Stomach smooth muscle (tissue), 2 donors: ENCODE results near the gene NT5C1B.
"Not testable (repeated sequence)": the region's sequence is repeated elsewhere in the genome, so short reads cannot be mapped to it uniquely, and the experiment has no call there.

ENCODE experiments used
- H3K27ac ChIP-seq: one replicate; pipeline ENCODE4 v1.7.0; 2013; ENCODE audit warnings: mild to moderate bottlenecking, low read length, inconsistent platforms
- H3K27me3 ChIP-seq, 2 donors: one replicate each; pipeline ENCODE4 v1.7.0; 2013; ENCODE audit warnings: low read length in 2 of 2; ENCODE audit not compliant: insufficient read depth in 2 of 2, control insufficient read depth in 1 of 2
- H3K36me3 ChIP-seq, 2 donors: one replicate each; pipeline ENCODE4 v1.7.0; 2013; ENCODE audit warnings: low read length in 2 of 2; ENCODE audit not compliant: control insufficient read depth in 2 of 2, insufficient read depth in 2 of 2
- H3K4me1 ChIP-seq: one replicate; pipeline ENCODE4 v1.7.0; 2013; ENCODE audit warnings: low read length; ENCODE audit not compliant: control insufficient read depth, insufficient read depth
- H3K4me3 ChIP-seq, 2 donors: one replicate each; pipeline ENCODE4 v1.7.0; 2013; ENCODE audit warnings: low read length in 2 of 2
- H3K9ac ChIP-seq, 2 donors: one replicate each; pipeline ENCODE4 v1.7.0; 2013; ENCODE audit warnings: low read length in 2 of 2, mild to moderate bottlenecking in 1 of 2
- H3K9me3 ChIP-seq, 2 donors: one replicate each; pipeline ENCODE4 v1.7.0; 2013; ENCODE audit warnings: low read length in 2 of 2; ENCODE audit not compliant: control insufficient read depth in 2 of 2
- donor health status: healthy.
- donor health status: Pancreatic carcinoma.

Gene NT5C1B

DNA sequence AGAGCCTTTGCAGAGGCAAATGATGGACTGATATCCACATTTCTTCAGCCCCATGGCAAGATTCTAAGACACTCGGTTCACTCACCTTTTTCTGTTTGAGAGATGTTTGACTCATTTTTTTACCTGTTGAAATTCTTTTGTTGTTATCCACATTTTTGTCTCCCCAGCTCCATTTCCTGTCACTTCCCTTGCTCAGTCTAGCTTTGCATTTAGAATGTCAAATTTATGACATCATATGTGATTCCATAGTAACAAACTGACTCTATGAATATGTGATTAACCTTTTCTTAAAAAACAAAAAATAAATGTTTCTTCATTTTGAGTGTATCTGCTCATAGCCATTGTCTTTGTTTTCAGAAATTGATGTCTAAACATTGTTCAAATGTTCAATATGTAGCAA is at the start of gene NT5C1B:
Gene NT5C1B (minus strand): TSS at position 216 of the 400 bp plus-strand sequence. CDS start 101 bp downstream, at position 115.
- no peaks in the 10 kb centered on the region for H3K4me1 ChIP-seq
- no peak within 1 kb of the TSS for H3K9ac ChIP-seq
- H3K9me3 ChIP-seq, result peaks cover 0 to 3% of the 10 kb centered on the region in 2 donors
- H3K36me3 ChIP-seq, result no peaks in the 10 kb centered on the region
- H3K4me3 ChIP-seq, result no peak within 1 kb of the TSS
- no peak within 1 kb of the TSS for H3K27ac ChIP-seq
- H3K27me3 ChIP-seq, result no peaks in the 10 kb centered on the region

DNA sequence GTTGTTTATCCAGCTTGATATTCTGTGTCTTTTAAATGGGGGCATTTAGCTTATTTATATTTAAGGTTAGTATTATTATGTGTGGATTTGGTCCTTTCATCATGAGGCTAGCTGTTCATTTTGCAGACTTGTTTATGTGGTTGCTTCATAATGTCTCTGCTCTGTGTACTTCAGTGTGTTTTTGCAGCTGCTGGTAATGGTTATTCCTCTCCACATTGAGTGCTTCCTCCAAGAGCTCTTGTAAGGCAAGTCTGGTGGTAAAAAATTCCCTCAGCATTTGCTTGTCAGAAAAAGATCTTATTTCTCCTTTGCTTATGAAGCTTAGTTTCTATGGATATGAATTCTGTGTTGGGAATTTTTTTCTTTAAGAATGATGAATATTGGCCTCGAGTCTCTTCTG is 47.8 kb upstream of the NT5C1B start:
- Histone ChIP-seq H3K9me3 (peaks cover 4 to 5% of the 10 kb centered on the region in 2 donors), H3K4me1 (no peaks in the 10 kb centered on the region), H3K36me3 (no peaks in the 10 kb centered on the region), H3K4me3 (no peak overlapping the region), H3K27me3 (no peaks in the 10 kb centered on the region), H3K27ac (no peak overlapping the region), H3K9ac (no peak overlapping the region)

DNA sequence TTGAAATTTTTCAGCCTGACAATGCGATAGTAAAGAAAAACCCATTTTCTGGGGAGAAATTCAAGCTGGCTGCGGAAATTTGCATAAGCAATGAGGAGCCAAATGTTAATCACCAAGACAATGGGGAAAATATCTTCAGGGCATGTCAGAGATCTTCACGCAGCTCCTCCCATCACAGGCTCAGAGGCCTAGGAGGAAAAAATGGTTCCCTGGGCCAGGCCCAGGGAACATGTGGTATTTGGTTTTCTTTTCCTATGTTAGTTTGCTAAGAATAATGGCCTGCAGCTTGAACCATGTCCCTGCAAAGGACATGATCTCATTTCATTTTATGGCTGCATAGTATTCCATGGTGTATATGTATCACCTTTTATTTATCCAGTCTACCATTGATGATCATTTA is 43.3 kb upstream of the NT5C1B start:
- H3K27ac ChIP-seq, H3K27me3 ChIP-seq, H3K9me3 ChIP-seq, H3K9ac ChIP-seq, H3K4me3 ChIP-seq, H3K36me3 ChIP-seq, H3K4me1 ChIP-seq: not testable (repeated sequence)

DNA sequence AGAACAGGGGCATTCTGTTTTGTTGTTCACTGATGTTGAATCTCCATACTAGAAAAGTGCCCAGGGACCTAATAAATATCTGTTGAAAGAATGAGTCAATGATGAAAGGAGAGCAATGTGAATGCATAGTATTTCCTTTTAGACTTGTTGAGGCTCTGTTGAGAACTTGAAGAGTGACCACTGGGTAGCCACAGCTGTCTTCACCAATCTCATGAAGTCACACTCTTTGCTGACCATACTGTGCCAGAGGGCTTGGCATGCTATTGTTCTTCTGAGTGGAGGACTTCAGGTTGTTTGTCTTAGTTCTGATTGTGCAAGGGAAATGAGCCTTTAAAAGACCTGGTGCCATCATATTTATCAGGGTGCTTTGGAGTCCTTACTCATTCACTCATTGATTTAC is 41.6 kb upstream of the NT5C1B start:
- Histone ChIP-seq H3K27ac (no peak overlapping the region), H3K36me3 (no peaks in the 10 kb centered on the region), H3K4me3 (no peak overlapping the region), H3K9ac (no peak overlapping the region), H3K4me1 (no peaks in the 10 kb centered on the region), H3K9me3 (no peaks in the 10 kb centered on the region), H3K27me3 (no peaks in the 10 kb centered on the region)

DNA sequence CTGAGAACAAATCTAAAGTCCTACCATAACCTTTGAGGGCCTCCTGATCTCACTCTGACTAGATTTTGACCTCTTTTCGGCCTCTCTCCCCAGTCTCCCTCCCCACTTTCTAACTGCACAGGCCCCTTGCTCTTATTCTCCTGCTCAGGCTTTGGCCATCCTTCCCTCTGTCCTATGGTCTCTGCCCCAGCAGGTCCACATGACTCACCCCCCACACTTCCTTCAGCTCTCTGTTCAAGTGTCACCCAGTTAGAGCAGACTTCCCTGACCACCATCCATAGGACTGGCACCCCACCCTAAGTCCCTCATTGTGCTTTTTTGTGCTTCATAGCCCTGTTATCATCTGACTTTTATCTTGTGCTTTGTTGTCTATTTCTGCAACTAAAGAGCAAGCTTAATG is 41.2 kb upstream of the NT5C1B start:
- Histone ChIP-seq H3K4me1 (no peaks in the 10 kb centered on the region), H3K27ac (no peak overlapping the region), H3K4me3 (no peak overlapping the region), H3K9me3 (no peaks in the 10 kb centered on the region), H3K9ac (no peak overlapping the region), H3K27me3 (no peaks in the 10 kb centered on the region), H3K36me3 (no peaks in the 10 kb centered on the region)

DNA sequence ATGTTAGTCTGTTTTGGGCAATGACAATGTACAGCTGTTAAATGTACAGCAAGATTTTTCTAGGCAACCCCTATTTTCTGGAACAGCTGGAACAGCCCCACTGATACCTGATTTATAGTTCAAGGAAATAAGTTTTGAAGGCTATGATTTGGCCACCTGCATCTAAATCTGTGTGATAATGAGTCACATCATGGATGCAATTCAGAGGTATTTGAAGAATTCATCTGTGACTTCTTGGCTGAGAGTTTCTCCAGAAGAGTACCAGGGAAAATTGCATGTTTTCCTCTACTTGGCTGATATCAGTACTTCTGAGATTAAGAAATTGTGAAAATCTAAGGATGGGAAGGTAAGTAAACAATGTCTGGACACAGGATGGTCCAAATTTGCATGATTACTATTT is 40.7 kb upstream of the NT5C1B start:
- H3K9me3 ChIP-seq, result no peaks in the 10 kb centered on the region
- H3K4me3 ChIP-seq, result no peak overlapping the region
- no peaks in the 10 kb centered on the region for H3K4me1 ChIP-seq
- no peaks in the 10 kb centered on the region for H3K36me3 ChIP-seq
- H3K9ac ChIP-seq, result no peak overlapping the region
- no peaks in the 10 kb centered on the region for H3K27me3 ChIP-seq
- no peak overlapping the region for H3K27ac ChIP-seq

DNA sequence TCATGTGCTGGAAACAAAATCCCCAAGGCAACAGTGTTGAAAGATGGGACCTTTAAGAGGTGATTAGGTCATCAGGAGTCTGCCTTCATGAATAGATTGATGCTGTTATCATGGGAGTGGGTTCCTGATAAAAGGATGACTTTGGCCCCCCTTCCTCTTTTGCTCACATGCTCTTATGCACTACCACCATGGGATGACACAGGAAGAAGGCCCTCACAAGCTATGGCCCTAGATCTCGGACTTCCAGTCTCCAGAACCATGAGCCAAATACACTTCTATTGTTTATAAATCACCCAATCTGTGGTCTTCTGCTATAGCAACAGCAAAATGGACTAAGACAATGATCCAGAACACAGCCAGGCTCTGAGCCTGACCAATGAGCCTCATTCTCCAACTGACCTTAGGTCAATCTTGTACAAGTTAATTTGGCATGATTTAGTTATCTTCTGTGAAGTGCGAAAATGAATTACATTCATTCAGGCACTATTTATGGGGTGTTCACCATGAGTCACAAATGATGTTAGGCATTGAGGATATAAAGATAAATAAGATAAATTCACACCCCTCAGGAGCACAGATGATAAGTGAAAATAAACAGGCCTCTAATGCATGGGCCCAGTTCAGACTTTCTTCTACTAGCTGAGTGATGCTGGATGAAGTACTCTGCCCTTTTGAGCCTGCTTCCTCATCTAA is 37.7 kb upstream of the NT5C1B start:
- no peaks in the 10 kb centered on the region for H3K27me3 ChIP-seq
- H3K27ac ChIP-seq, result no peak overlapping the region
- H3K4me1 ChIP-seq, result no peaks in the 10 kb centered on the region
- H3K4me3 ChIP-seq, result no peak overlapping the region
- no peak overlapping the region for H3K9ac ChIP-seq
- no peaks in the 10 kb centered on the region for H3K36me3 ChIP-seq
- H3K9me3 ChIP-seq, result no peaks in the 10 kb centered on the region

DNA sequence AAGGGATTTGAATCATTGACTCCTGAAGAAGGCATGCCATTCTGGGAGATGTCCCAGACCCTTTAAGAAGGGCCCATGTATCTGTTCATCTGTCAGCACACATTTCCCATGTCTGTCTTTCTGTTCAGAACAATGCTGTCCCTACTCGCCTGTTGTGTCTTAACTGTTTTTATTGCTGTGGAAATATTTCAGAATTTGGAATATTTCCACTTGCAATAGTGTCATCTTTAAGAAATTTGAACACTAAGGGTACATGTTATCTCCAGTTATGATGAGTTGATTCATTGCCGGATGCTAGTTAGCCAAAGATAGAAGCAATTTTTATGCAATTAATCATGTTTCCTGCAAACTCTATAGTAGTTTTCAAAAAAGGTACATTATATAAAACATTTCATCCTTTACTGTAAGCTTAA is 36.9 kb upstream of the NT5C1B start:
- Histone ChIP-seq H3K4me3 (no peak overlapping the region), H3K4me1 (no peaks in the 10 kb centered on the region), H3K36me3 (no peaks in the 10 kb centered on the region), H3K27me3 (no peaks in the 10 kb centered on the region), H3K9me3 (no peaks in the 10 kb centered on the region), H3K27ac (no peak overlapping the region), H3K9ac (no peak overlapping the region)

DNA sequence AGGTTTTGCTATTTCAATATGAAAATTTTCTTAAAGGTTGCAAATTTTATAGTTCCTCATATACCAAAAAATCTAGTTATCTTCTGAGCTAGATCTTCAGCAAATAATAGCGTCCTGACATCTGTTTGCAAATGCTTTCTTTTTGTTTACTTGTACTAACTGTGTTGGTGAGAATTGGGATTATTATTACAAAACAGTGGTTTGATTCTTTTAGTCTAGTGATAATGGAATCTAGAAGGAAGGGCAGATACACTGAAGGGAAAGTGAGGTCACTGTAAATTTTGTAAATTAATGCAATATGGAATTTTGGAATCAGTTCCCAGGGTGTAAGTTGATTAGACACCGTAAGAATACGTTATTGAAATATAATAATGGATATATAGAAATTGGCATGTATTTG is 36.2 kb upstream of the NT5C1B start:
- Histone ChIP-seq H3K36me3 (no peaks in the 10 kb centered on the region), H3K4me3 (no peak overlapping the region), H3K27me3 (no peaks in the 10 kb centered on the region), H3K9me3 (no peaks in the 10 kb centered on the region), H3K27ac (no peak overlapping the region), H3K4me1 (no peaks in the 10 kb centered on the region), H3K9ac (no peak overlapping the region)

DNA sequence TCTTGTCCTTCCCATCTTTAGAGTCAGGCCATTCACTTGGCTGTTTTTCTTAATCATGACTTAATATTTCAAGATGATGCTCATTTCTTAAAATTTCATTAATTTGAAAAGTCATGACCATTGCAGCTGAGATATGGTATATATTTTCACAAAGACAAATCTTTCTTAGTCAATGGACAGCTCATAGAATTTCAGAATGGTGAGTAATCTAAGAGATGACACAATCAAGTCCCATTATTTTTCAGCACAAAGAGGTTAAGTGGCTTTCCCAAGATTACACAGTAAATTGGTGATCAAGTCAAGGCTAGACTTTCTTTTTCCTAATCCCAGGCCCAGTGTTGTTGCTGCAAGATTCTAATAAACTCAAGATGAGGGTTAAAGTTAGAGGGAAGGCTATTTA is 34.4 kb upstream of the NT5C1B start:
- H3K9me3 ChIP-seq, result no peaks in the 10 kb centered on the region
- no peak overlapping the region for H3K27ac ChIP-seq
- no peaks in the 10 kb centered on the region for H3K4me1 ChIP-seq
- no peaks in the 10 kb centered on the region for H3K36me3 ChIP-seq
- H3K9ac ChIP-seq, result no peak overlapping the region
- no peak overlapping the region for H3K4me3 ChIP-seq
- no peaks in the 10 kb centered on the region for H3K27me3 ChIP-seq

DNA sequence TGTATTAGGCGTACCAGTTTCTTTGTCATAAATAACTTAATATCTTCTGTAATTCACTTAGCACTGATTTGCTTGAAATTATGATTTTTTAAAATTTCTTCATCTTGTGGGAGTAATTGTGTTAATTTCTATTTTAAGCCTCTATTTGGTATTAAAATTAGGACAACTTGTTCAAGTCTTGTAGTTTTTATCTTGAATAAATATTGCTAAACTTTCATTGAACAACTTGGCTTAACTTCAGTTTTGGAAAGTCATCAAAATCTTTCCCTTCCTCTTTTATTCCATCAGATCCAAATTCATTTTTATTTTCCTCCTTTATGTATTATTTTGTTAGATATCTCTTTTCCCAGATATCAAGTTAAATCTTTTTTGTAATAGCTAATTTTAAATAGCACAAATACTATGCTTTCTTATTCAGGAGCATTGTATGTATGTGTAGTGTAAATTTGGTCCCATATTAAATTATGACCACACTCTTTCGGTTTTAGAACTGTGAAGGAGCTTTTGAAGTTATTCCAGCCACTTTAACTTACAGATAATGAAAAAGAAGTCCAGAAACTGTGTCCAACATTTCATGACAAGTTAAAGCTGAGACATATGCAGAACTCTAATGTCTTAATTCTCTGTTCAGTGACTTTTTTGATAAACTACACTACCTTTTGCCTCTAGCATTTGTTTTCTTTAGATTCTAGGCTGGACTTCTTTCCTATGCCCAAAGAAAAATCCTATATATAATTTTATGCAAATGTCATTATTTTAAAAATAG is 31.7 kb upstream of the NT5C1B start:
- Histone ChIP-seq H3K4me1 (no peaks in the 10 kb centered on the region), H3K27ac (no peak overlapping the region), H3K9me3 (no peaks in the 10 kb centered on the region), H3K9ac (no peak overlapping the region), H3K4me3 (no peak overlapping the region), H3K27me3 (no peaks in the 10 kb centered on the region), H3K36me3 (no peaks in the 10 kb centered on the region)
